ENCODE measurements around the gene EIF4E2.

Gene EIF4E2

DNA sequence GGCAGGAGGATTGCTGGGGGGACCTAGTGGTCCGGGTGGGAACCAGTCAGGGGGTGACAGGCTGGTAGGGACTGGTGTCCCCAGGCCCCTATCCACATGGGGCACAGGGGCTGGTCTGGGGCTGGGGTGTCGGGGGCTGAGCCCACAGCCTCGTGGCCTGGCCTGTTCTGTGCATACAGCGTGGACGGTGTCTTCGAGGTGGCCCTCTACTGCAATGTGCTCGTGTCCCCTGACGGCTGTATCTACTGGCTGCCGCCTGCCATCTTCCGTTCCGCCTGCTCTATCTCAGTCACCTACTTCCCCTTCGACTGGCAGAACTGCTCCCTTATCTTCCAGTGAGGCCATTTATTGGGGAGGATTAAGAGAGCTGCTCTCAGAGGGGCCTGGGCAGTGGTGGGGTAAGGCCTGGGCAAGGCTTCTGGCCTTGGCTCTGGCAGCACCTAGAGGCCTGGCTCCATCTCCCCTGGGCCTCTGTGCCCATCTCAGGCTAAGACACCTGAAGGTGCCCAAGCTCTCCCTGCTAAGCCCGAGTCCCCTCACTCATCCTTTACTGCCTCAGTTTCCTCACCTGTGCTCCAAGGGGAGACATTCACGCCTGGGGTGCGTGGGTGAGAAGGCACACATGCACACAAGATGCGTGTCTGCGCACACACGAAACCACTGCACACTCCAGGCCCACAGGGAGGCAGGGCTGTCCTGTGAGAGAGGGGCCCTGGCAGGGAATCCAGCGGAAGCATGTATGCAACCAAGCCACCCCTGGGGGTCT is 9.1 kb upstream of the EIF4E2 start:
- Histone ChIP-seq H3K27me3 (ENCODE audit: low read length) (no peaks in the 10 kb centered on the region), H2AFZ (ENCODE audit: low read depth, low read length, severe bottlenecking) (no peak overlapping the region), H3K4me3 (ENCODE audit: insufficient read depth, low read length, poor library complexity, severe bottlenecking) (no peak overlapping the region), H4K20me1 (ENCODE audit: low read depth, low read length) (no peaks in the 10 kb centered on the region; the same call in 1 of the 2 replicates), H3K9me2 (replicated peaks; ENCODE audit: insufficient read depth, low read length) (no peaks in the 10 kb centered on the region), H3K4me2 (ENCODE audit: low read depth, low read length, poor library complexity, severe bottlenecking) (no peak overlapping the region), H3K9me3 (ENCODE audit: insufficient read depth, low read length) (no peaks in the 10 kb centered on the region), H3K27ac (ENCODE audit: low read depth, low read length) (no peak overlapping the region), H3K9ac (ENCODE audit: low read length) (no peak overlapping the region), H3K36me3 (ENCODE audit: low read length) (no peaks in the 10 kb centered on the region), H3K79me2 (ENCODE audit: insufficient read depth, low read length) (no peaks in the 10 kb centered on the region; the same call in 1 of the 2 replicates), H3F3A (ENCODE audit: insufficient read depth) (no peaks in the 10 kb centered on the region)
- no peak for TF ChIP-seq EZH2phosphoT487 (conservative IDR thresholded peaks at IDR 0.05; ENCODE audit: low read length)
- TF ChIP-seq, protein P1, sequence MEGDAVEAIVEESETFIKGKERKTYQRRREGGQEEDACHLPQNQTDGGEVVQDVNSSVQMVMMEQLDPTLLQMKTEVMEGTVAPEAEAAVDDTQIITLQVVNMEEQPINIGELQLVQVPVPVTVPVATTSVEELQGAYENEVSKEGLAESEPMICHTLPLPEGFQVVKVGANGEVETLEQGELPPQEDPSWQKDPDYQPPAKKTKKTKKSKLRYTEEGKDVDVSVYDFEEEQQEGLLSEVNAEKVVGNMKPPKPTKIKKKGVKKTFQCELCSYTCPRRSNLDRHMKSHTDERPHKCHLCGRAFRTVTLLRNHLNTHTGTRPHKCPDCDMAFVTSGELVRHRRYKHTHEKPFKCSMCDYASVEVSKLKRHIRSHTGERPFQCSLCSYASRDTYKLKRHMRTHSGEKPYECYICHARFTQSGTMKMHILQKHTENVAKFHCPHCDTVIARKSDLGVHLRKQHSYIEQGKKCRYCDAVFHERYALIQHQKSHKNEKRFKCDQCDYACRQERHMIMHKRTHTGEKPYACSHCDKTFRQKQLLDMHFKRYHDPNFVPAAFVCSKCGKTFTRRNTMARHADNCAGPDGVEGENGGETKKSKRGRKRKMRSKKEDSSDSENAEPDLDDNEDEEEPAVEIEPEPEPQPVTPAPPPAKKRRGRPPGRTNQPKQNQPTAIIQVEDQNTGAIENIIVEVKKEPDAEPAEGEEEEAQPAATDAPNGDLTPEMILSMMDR (IDR thresholded peaks at IDR 0.05; ENCODE audit: insufficient read depth, low read length, poor library complexity, severe bottlenecking) = no peak

GRCh38 chr2:232541961-232542714 is 8.4 kb upstream of the EIF4E2 start:
- H3K9ac ChIP-seq (ENCODE audit: low read length) = no peak overlapping the region
- no peak overlapping the region for H3K4me3 ChIP-seq (ENCODE audit: insufficient read depth, low read length, poor library complexity, severe bottlenecking)
- H3F3A ChIP-seq (ENCODE audit: insufficient read depth) = no peaks in the 10 kb centered on the region
- no peaks in the 10 kb centered on the region for H3K36me3 ChIP-seq (ENCODE audit: low read length)
- H3K9me2 ChIP-seq (replicated peaks; ENCODE audit: insufficient read depth, low read length) = no peaks in the 10 kb centered on the region
- H3K27ac ChIP-seq (ENCODE audit: low read depth, low read length) = no peak overlapping the region
- H3K27me3 ChIP-seq (ENCODE audit: low read length) = no peaks in the 10 kb centered on the region
- H2AFZ ChIP-seq (ENCODE audit: low read depth, low read length, severe bottlenecking) = no peak overlapping the region
- peaks cover 4% of the 10 kb centered on the region for H3K79me2 ChIP-seq (ENCODE audit: insufficient read depth, low read length)
- H4K20me1 ChIP-seq (ENCODE audit: low read depth, low read length) = no peaks in the 10 kb centered on the region; the same call in 1 of the 2 replicates
- no peak overlapping the region for H3K4me2 ChIP-seq (ENCODE audit: low read depth, low read length, poor library complexity, severe bottlenecking)
- TF ChIP-seq EZH2phosphoT487 (conservative IDR thresholded peaks at IDR 0.05; ENCODE audit: low read length) = no peak
- TF ChIP-seq, protein P1 (IDR thresholded peaks at IDR 0.05; ENCODE audit: insufficient read depth, low read length, poor library complexity, severe bottlenecking) = no peak
- no peaks in the 10 kb centered on the region for H3K9me3 ChIP-seq (ENCODE audit: insufficient read depth, low read length)

GRCh38 chr2:232542715-232543467 is 7.6 kb upstream of the EIF4E2 start:
- TF ChIP-seq, protein P1 (IDR thresholded peaks at IDR 0.05; ENCODE audit: insufficient read depth, low read length, poor library complexity, severe bottlenecking) = no peak
- TF ChIP-seq EZH2phosphoT487 (conservative IDR thresholded peaks at IDR 0.05; ENCODE audit: low read length) = no peak

More at GRCh38 chr2:232542715-232543467, 7.6 kb upstream of the EIF4E2 start:
- Histone ChIP-seq H3K27me3 (ENCODE audit: low read length) (no peaks in the 10 kb centered on the region), H3K79me2 (ENCODE audit: insufficient read depth, low read length) (peaks cover 12% of the 10 kb centered on the region), H3K4me2 (ENCODE audit: low read depth, low read length, poor library complexity, severe bottlenecking) (no peak overlapping the region), H3K36me3 (ENCODE audit: low read length) (no peaks in the 10 kb centered on the region), H3F3A (ENCODE audit: insufficient read depth) (no peaks in the 10 kb centered on the region), H3K4me3 (ENCODE audit: insufficient read depth, low read length, poor library complexity, severe bottlenecking) (no peak overlapping the region), H3K27ac (ENCODE audit: low read depth, low read length) (no peak overlapping the region), H2AFZ (ENCODE audit: low read depth, low read length, severe bottlenecking) (no peak overlapping the region), H3K9me2 (replicated peaks; ENCODE audit: insufficient read depth, low read length) (no peaks in the 10 kb centered on the region), H3K9ac (ENCODE audit: low read length) (no peak overlapping the region), H3K9me3 (ENCODE audit: insufficient read depth, low read length) (no peaks in the 10 kb centered on the region), H4K20me1 (ENCODE audit: low read depth, low read length) (no peaks in the 10 kb centered on the region; the same call in 1 of the 2 replicates)

Measured in SU-DHL-6 (cell line).